ENCODE measurements around the gene LY6G6F.

The LY6G6F gene

DNA sequence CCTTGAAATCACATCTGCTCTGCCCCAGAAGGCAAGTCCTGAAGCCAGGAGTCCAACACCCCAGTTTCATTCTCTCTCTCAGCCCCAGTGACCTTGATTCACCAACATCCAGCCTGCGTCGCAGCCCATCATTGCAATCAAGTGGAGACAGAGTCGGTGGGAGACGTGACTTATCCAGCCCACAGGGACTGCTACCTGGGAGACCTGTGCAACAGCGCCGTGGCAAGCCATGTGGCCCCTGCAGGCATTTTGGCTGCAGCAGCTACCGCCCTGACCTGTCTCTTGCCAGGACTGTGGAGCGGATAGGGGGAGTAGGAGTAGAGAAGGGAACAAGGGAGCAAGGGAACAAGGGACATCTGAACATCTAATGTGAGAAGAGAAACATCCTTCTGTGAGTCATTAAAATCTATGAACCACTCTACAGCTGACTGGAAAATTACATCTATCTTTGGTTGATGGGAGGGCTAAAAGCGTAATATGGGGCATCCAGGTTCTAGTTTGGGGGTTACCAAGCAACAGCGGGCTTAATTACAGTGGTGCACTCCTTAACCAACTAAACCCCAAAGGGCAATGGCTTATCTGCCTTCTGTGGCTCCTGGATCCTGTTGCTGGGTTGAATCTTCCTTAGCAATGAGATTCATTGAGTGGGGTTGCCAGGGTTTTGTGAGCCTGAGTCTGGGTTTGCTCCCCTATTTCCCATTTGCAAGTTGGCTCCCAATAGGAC is 11.0 kb downstream of the LY6G6F start:
- H3K27ac Mint-ChIP-seq: no peak overlapping the region
- TF ChIP-seq, protein P1, sequence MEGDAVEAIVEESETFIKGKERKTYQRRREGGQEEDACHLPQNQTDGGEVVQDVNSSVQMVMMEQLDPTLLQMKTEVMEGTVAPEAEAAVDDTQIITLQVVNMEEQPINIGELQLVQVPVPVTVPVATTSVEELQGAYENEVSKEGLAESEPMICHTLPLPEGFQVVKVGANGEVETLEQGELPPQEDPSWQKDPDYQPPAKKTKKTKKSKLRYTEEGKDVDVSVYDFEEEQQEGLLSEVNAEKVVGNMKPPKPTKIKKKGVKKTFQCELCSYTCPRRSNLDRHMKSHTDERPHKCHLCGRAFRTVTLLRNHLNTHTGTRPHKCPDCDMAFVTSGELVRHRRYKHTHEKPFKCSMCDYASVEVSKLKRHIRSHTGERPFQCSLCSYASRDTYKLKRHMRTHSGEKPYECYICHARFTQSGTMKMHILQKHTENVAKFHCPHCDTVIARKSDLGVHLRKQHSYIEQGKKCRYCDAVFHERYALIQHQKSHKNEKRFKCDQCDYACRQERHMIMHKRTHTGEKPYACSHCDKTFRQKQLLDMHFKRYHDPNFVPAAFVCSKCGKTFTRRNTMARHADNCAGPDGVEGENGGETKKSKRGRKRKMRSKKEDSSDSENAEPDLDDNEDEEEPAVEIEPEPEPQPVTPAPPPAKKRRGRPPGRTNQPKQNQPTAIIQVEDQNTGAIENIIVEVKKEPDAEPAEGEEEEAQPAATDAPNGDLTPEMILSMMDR (IDR thresholded peaks at IDR 0.05): no peak
- no peaks in the 10 kb centered on the region for H3K27me3 Mint-ChIP-seq (ENCODE audit: low read depth, poor library complexity)
- peaks cover 51% of the 10 kb centered on the region for H3K4me1 Mint-ChIP-seq
- no peaks in the 10 kb centered on the region for H3K36me3 Mint-ChIP-seq (ENCODE audit: low read depth)
- H3K9me3 Mint-ChIP-seq: no peaks in the 10 kb centered on the region
- no peak overlapping the region for H3K4me3 Mint-ChIP-seq
- peak; percentile 29 for DNase-seq

DNA sequence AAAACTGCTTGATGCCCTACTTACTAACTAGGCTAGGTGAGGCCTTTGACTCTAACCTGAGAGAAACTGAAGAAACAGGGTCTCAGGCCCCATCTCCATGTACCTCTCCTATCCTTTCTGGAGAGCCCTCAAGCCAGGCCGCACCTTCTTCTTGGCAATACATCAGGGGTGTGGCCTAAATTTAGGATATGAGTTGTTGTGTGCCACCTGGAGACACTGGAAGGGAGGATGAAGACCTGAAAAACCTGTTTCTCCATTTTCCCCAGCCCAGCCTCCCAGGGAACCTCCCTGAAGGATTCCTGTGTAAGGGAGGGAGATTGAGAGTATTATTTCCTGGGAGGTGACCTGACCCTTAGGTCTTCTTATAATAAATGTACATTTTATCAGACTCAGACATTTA is 11.6 kb downstream of the LY6G6F start:
- Mint-ChIP-seq H3K4me3 (no peak overlapping the region), H3K27me3 (ENCODE audit: low read depth, poor library complexity) (no peaks in the 10 kb centered on the region), H3K27ac (no peak overlapping the region), H3K36me3 (ENCODE audit: low read depth) (no peaks in the 10 kb centered on the region), H3K4me1 (peaks cover 45% of the 10 kb centered on the region), H3K9me3 (no peaks in the 10 kb centered on the region)
- no peak for DNase-seq
- TF ChIP-seq, protein P1 (IDR thresholded peaks at IDR 0.05): no peak

DNA sequence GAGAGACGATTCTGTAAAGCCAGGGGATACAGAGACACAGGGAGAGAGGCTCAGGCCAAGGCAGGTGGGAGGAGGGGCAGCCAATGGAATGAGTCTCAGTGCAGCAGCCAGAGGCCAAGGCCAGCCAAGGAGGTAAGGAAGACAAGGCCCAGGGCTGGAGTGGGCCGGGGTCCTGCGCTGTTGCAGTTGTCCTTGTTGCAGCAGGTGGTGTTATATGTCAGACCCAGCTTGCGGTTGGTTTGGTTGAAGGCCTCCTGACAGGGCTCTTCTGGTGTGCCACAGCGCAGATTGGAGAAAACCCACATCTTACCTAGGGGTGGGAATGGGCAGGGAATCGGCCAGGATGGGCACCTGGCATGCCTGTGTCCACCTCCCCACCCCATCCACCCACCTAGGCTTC is 12.3 kb downstream of the LY6G6F start:
- peaks cover 2% of the 10 kb centered on the region for H3K36me3 Mint-ChIP-seq (ENCODE audit: low read depth)
- no peaks in the 10 kb centered on the region for H3K27me3 Mint-ChIP-seq (ENCODE audit: low read depth, poor library complexity)
- TF ChIP-seq, protein P1 (IDR thresholded peaks at IDR 0.05): no peak
- no peak overlapping the region for H3K4me3 Mint-ChIP-seq
- no peak for DNase-seq
- peaks cover 40% of the 10 kb centered on the region for H3K4me1 Mint-ChIP-seq
- H3K27ac Mint-ChIP-seq: peak overlapping the region; percentile 3
- no peaks in the 10 kb centered on the region for H3K9me3 Mint-ChIP-seq

DNA sequence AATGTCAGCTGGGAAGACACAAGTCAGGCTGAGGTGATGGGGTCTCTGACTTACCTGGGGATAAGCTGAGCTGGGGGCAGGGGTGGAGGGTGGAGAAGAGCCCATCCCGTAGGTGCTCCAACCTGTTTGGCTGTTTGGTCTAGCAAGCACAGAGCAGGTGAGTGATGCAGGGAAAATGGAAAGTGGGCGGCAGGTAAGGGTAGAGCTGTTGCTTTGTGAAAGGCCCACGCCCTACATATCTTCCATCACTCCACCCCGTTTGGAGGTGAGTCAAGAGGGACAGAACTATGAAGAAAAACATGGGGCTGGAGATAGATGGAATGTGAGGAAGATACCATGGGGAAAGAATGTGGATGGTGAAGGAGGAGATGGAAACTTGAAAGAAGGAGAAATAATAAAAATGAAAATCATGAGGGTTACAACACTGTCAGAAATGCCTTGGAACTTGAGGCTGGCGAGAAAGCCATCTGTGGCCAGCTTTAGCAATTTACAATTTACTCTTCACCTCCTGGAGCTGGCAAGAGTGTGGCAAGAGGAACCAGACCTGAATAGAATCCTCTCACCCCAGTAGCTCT is 13.6 kb downstream of the LY6G6F start:
- no peaks in the 10 kb centered on the region for H3K27me3 Mint-ChIP-seq (ENCODE audit: low read depth, poor library complexity)
- no peak overlapping the region for H3K4me3 Mint-ChIP-seq

DNA sequence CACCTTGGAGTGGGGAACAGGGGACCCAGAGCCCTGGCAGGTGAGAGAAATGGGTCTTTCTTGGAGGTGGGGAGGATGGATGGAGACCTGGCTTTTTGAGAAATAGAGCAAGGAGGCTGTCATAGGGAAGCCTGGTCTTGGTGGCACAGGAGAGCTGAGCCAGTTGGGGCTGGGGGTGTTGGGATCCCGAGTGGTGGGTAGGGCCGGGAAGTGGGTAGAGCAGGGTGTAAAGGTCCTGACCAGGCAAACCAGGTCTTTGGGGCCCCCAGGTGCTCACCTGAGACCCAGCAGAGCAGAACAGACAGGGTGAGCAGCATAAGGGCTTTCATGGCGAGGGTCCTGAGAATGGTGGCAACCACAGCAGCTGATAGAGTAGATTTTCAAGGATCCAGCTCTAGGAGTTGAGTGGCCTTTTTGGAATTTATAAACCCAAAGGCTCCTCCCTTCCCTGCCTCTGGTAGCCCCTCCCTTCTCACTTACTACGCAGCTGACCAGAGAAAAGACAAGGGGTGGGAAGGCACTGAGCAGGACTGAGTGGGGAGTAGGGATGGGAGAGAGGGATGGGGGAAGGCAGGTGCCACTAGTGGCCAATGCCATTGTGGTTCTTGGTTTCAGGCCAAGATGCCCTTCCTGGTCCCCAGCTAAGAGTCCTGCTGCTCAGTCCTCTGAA is 14.8 kb downstream of the LY6G6F start, which contains the start of gene LY6G6C:
LY6G6C (minus strand) TSS at position 396 of the 670 bp plus-strand sequence; CDS start at position 329, 67 bp downstream.
- TF ChIP-seq, protein P1 (IDR thresholded peaks at IDR 0.05): no peak
- Mint-ChIP-seq H3K36me3 (ENCODE audit: low read depth) (peaks cover 24% of the 10 kb centered on the region), H3K4me1 (peaks cover 31% of the 10 kb centered on the region), H3K27me3 (ENCODE audit: low read depth, poor library complexity) (no peaks in the 10 kb centered on the region), H3K4me3 (no peak within 1 kb of the TSS), H3K9me3 (no peaks in the 10 kb centered on the region), H3K27ac (no peak within 1 kb of the TSS)
- no peak for DNase-seq

More for the DNA sequence above, 13.6 kb downstream of the LY6G6F start:
- H3K27ac Mint-ChIP-seq: no peak overlapping the region
- no peaks in the 10 kb centered on the region for H3K9me3 Mint-ChIP-seq
- peaks cover 33% of the 10 kb centered on the region for H3K4me1 Mint-ChIP-seq
- DNase-seq: no peak
- TF ChIP-seq, protein P1 (IDR thresholded peaks at IDR 0.05): no peak
- H3K36me3 Mint-ChIP-seq (ENCODE audit: low read depth): peaks cover 12% of the 10 kb centered on the region
